SK-N-SH (cell line): Measurements from ENCODE around the gene PPP1R15A.

Source experiments
- MXI1 ChIP-seq: IDR thresholded peaks from 2 replicates; pipeline ENCODE4 v1.6.1; 2012; ENCODE audit warnings: mild to moderate bottlenecking, low read depth, low read length, improper control_type of control experiment
- TEAD4 ChIP-seq: IDR thresholded peaks from 2 replicates; pipeline ENCODE4 v1.4.0; 2012; ENCODE audit warnings: mild to moderate bottlenecking, borderline replicate concordance; ENCODE audit not compliant: insufficient read depth
- TF ChIP-seq, protein P1 (sequence below): IDR thresholded peaks from 2 replicates; pipeline ENCODE4 v1.4.0; 2012; ENCODE audit warnings: low read depth, borderline replicate concordance
- TF ChIP-seq, protein P2 (sequence below): fragments of 200-600 bp; sonication (generic); IDR thresholded peaks from 2 replicates; pipeline ENCODE4 v1.6.1; 2017; ENCODE audit warnings: antibody characterized with exemption, mild to moderate bottlenecking, moderate library complexity
- TF ChIP-seq, protein P3 (sequence below): IDR thresholded peaks from 2 replicates; pipeline ENCODE4 v1.4.0; 2012; ENCODE audit warnings: low read depth, borderline replicate concordance

DNA sequence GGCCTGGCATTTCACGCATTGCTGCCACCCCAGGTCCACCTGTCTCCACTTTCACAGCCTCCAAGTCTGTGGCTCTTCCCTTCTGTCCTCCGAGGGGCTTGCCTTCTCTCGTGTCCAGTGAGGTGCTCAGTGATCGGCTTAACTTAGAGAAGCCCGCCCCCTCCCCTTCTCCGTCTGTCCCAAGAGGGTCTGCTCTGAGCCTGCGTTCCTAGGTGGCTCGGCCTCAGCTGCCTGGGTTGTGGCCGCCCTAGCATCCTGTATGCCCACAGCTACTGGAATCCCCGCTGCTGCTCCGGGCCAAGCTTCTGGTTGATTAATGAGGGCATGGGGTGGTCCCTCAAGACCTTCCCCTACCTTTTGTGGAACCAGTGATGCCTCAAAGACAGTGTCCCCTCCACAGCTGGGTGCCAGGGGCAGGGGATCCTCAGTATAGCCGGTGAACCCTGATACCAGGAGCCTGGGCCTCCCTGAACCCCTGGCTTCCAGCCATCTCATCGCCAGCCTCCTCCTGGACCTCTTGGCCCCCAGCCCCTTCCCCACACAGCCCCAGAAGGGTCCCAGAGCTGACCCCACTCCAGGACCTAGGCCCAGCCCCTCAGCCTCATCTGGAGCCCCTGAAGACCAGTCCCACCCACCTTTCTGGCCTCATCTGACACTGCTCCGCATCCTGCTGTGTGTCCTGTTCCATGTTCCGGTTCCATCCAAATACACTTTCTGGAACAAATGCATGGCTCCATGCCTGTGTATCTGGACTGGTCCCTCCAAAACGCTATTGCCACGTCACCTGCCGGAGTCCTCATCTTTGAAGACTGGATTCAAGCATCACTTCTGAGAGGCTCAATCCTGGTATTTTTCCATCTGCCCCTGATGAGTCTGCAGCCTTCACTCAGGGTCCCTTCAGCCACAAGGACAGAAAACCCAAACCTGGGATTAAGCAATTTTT, 50.6 kb downstream of the PPP1R15A start:
- TF ChIP-seq, protein P1, sequence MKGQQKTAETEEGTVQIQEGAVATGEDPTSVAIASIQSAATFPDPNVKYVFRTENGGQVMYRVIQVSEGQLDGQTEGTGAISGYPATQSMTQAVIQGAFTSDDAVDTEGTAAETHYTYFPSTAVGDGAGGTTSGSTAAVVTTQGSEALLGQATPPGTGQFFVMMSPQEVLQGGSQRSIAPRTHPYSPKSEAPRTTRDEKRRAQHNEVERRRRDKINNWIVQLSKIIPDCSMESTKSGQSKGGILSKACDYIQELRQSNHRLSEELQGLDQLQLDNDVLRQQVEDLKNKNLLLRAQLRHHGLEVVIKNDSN = no peak
- TF ChIP-seq MXI1 (no peak), TEAD4 (no peak)
- TF ChIP-seq, protein P2, sequence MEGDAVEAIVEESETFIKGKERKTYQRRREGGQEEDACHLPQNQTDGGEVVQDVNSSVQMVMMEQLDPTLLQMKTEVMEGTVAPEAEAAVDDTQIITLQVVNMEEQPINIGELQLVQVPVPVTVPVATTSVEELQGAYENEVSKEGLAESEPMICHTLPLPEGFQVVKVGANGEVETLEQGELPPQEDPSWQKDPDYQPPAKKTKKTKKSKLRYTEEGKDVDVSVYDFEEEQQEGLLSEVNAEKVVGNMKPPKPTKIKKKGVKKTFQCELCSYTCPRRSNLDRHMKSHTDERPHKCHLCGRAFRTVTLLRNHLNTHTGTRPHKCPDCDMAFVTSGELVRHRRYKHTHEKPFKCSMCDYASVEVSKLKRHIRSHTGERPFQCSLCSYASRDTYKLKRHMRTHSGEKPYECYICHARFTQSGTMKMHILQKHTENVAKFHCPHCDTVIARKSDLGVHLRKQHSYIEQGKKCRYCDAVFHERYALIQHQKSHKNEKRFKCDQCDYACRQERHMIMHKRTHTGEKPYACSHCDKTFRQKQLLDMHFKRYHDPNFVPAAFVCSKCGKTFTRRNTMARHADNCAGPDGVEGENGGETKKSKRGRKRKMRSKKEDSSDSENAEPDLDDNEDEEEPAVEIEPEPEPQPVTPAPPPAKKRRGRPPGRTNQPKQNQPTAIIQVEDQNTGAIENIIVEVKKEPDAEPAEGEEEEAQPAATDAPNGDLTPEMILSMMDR = no peak
- TF ChIP-seq, protein P3, sequence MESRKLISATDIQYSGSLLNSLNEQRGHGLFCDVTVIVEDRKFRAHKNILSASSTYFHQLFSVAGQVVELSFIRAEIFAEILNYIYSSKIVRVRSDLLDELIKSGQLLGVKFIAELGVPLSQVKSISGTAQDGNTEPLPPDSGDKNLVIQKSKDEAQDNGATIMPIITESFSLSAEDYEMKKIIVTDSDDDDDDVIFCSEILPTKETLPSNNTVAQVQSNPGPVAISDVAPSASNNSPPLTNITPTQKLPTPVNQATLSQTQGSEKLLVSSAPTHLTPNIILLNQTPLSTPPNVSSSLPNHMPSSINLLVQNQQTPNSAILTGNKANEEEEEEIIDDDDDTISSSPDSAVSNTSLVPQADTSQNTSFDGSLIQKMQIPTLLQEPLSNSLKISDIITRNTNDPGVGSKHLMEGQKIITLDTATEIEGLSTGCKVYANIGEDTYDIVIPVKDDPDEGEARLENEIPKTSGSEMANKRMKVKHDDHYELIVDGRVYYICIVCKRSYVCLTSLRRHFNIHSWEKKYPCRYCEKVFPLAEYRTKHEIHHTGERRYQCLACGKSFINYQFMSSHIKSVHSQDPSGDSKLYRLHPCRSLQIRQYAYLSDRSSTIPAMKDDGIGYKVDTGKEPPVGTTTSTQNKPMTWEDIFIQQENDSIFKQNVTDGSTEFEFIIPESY = no peak
